Measurements from ENCODE around the gene MAPRE3. TPM values are rescaled to one million over a fixed set of nuclear protein-coding genes. Genes with fewer than 3 reads are reported as not detected.

MAPRE3 gene
- total and polyA plus RNA-seq, 2 donors (not counting 3 experiments of a cell fraction or from before 2014, with no cell fraction given), result 4.4 to 6.1 TPM

- no peaks in the 10 kb centered on the region for H3K79me2 ChIP-seq (ENCODE audit: control insufficient read depth, insufficient read depth, low read length)
- POLR2A ChIA-PET, result no interaction called here
Observed at GRCh38 chr2:27003857-27004256, 33.4 kb downstream of the MAPRE3 start.

GRCh38 chr2:27006602-27007415 lies 36.4 kb downstream of the MAPRE3 start:
- H3K9me3 ChIP-seq (replicated peaks; ENCODE audit: control insufficient read depth, insufficient read depth, low read length), result no peaks in the 10 kb centered on the region
- no peaks in the 10 kb centered on the region for H3K9me1 ChIP-seq (replicated peaks; ENCODE audit: control insufficient read depth, extremely low read depth, insufficient read depth, low read length)
- H3K36me3 ChIP-seq (ENCODE audit: control insufficient read depth in 2 of 2, extremely low read depth in 1 of 2, insufficient read depth in 2 of 2, low read length in 2 of 2), result no peaks in the 10 kb centered on the region
- H3K79me2 ChIP-seq (ENCODE audit: control insufficient read depth, insufficient read depth, low read length), result no peaks in the 10 kb centered on the region
- dilution Hi-C loops (cut with MboI; ENCODE audit: extremely low pct_ligation_motif_present, low sequenced_read_pairs) (no loop called here), intact Hi-C loops (cut with micrococcal nuclease) (no loop called here)
- no peak overlapping the region for H3K4me3 ChIP-seq (replicated peaks in 1 of 3; ENCODE audit: insufficient read depth in 1 of 3, low read depth in 1 of 3, low read length in 3 of 3)
- H3K9ac ChIP-seq (replicated peaks; ENCODE audit: extremely low read depth, insufficient read depth, low read length), result no peak overlapping the region
- H3K4me1 ChIP-seq (ENCODE audit: control insufficient read depth, extremely low read depth, insufficient read depth, low read length), result peaks cover 6% of the 10 kb centered on the region
- no peak overlapping the region for H2AFZ ChIP-seq (ENCODE audit: low read depth, low read length)
- H4K20me1 ChIP-seq (replicated peaks; ENCODE audit: control insufficient read depth, extremely low read depth, insufficient read depth, low read length), result no peaks in the 10 kb centered on the region
- ChIA-PET CTCF (interaction anchor here (1.0 to 2.2 kb wide), 4 partner anchors 9 to 45 kb away, joined by 3 to 12 read pairs (median 6); no protein-coding TSS in a partner anchor), POLR2A (no interaction called here)
- no peak for DNase-seq (ENCODE audit: low read depth, low spot score)
- H3K4me2 ChIP-seq (ENCODE audit: insufficient read depth, low read length), result no peak overlapping the region
- FAIRE-seq, result no peak
- peaks cover 0 to 2% of the 10 kb centered on the region in 2 experiments for H3K27me3 ChIP-seq (ENCODE audit: control insufficient read depth in 2 of 2, insufficient read depth in 2 of 2, low read length in 2 of 2)
- BruUV-seq (replicated peaks), result no TSS peak
- TF ChIP-seq MYC (IDR thresholded peaks at IDR 0.05; ENCODE audit: low read depth, low read length) (no peak), GATA2 (IDR thresholded peaks at IDR 0.05; ENCODE audit: insufficient read depth, insufficient read length, low read depth, low read length) (no peak), EZH2 (IDR thresholded peaks at IDR 0.05; ENCODE audit: borderline replicate concordance, low read depth, low read length, severe bottlenecking) (no peak), FOS (IDR thresholded peaks at IDR 0.05; ENCODE audit: borderline replicate concordance, insufficient read depth, low read length) (no peak), POLR2A (IDR thresholded peaks at IDR 0.05; ENCODE audit: low read depth, low read length) (no peak), MAX (IDR thresholded peaks at IDR 0.05; ENCODE audit: insufficient read depth, insufficient read length) (no peak), JUN (IDR thresholded peaks at IDR 0.05; ENCODE audit: borderline replicate concordance, insufficient read depth, insufficient read length, low read depth) (no peak), POLR2AphosphoS5 (IDR thresholded peaks at IDR 0.05; ENCODE audit: insufficient read depth, low read depth, low read length) (no peak), CTCF (IDR thresholded peaks at IDR 0.05; ENCODE audit: extremely low read depth in 1 of 2, insufficient read depth in 1 of 2, low read depth in 1 of 2, low read length in 2 of 2) (no peak)
- no peak overlapping the region for H3K27ac ChIP-seq (ENCODE audit: insufficient read depth, low read depth, low read length)

More at GRCh38 chr2:27003857-27004256, 33.4 kb downstream of the MAPRE3 start:
- H3K27ac ChIP-seq (ENCODE audit: insufficient read depth, low read depth, low read length), result no peak overlapping the region
- DNase-seq (ENCODE audit: low read depth, low spot score) (peak; percentile 31), FAIRE-seq (no peak)
- peaks cover 0 to 4% of the 10 kb centered on the region in 2 experiments for H3K27me3 ChIP-seq (ENCODE audit: control insufficient read depth in 2 of 2, insufficient read depth in 2 of 2, low read length in 2 of 2)
- CTCF ChIA-PET, result interaction anchor here (0.7 to 1.6 kb wide), 6 partner anchors 9 to 158 kb away, joined by 3 to 7 read pairs (median 4); no protein-coding TSS in a partner anchor
- no peaks in the 10 kb centered on the region for H3K9me1 ChIP-seq (replicated peaks; ENCODE audit: control insufficient read depth, extremely low read depth, insufficient read depth, low read length)
- intact Hi-C loops (cut with micrococcal nuclease), result no loop called here
- no peak overlapping the region for H3K9ac ChIP-seq (replicated peaks; ENCODE audit: extremely low read depth, insufficient read depth, low read length)
- no peaks in the 10 kb centered on the region for H4K20me1 ChIP-seq (replicated peaks; ENCODE audit: control insufficient read depth, extremely low read depth, insufficient read depth, low read length)
- no peaks in the 10 kb centered on the region for H3K9me3 ChIP-seq (replicated peaks; ENCODE audit: control insufficient read depth, insufficient read depth, low read length)
- no peak overlapping the region for H3K4me2 ChIP-seq (ENCODE audit: insufficient read depth, low read length)
- no TSS peak for BruUV-seq (replicated peaks)
- H3K36me3 ChIP-seq (ENCODE audit: control insufficient read depth in 2 of 2, extremely low read depth in 1 of 2, insufficient read depth in 2 of 2, low read length in 2 of 2), result no peaks in the 10 kb centered on the region
- no peak overlapping the region for H3K4me3 ChIP-seq (replicated peaks in 1 of 3; ENCODE audit: insufficient read depth in 1 of 3, low read depth in 1 of 3, low read length in 3 of 3)
- no peak overlapping the region for H2AFZ ChIP-seq (ENCODE audit: low read depth, low read length)
- dilution Hi-C loops (cut with MboI; ENCODE audit: extremely low pct_ligation_motif_present, low sequenced_read_pairs), result no loop called here
- TF ChIP-seq POLR2AphosphoS5 (IDR thresholded peaks at IDR 0.05; ENCODE audit: insufficient read depth, low read depth, low read length) (no peak), FOS (IDR thresholded peaks at IDR 0.05; ENCODE audit: borderline replicate concordance, insufficient read depth, low read length) (peak; percentile 56)
- H3K4me1 ChIP-seq (ENCODE audit: control insufficient read depth, extremely low read depth, insufficient read depth, low read length), result peaks cover 2% of the 10 kb centered on the region

All from endothelial cell of umbilical vein (primary cell).